HEK293T (cell line): ENCODE data around the gene EDRF1.

Experiments used
- HDGF ChIP-seq: fragments of 450-650 bp; IDR thresholded peaks from 2 replicates; pipeline ENCODE4 v1.6.1; 2017; ENCODE audit warnings: antibody characterized with exemption, borderline replicate concordance
- TARDBP ChIP-seq: fragments of 450-650 bp; IDR thresholded peaks from 2 replicates; pipeline ENCODE4 v1.6.1; 2016

DNA sequence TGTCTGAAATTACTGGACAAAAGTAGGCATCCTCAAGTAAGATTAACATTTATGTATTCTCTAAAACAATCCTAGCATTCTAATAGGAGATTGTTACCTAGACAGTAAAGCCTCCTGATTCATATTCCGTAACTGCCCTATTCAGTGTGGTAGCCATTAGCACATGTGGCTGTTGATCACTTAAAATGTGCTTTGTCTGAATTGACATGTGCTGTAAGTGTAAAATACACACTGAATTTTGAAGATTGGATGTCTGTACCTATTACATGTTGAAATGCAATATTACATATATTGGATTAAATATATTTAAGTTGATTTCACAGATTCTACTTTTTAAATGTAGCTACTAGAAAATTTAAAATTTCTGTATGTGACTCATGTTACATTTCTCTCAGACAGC lies 14.6 kb downstream of the EDRF1 start:
- TF ChIP-seq TARDBP (no peak), HDGF (no peak)
